ENCODE data around the gene PARD3.

DNA sequence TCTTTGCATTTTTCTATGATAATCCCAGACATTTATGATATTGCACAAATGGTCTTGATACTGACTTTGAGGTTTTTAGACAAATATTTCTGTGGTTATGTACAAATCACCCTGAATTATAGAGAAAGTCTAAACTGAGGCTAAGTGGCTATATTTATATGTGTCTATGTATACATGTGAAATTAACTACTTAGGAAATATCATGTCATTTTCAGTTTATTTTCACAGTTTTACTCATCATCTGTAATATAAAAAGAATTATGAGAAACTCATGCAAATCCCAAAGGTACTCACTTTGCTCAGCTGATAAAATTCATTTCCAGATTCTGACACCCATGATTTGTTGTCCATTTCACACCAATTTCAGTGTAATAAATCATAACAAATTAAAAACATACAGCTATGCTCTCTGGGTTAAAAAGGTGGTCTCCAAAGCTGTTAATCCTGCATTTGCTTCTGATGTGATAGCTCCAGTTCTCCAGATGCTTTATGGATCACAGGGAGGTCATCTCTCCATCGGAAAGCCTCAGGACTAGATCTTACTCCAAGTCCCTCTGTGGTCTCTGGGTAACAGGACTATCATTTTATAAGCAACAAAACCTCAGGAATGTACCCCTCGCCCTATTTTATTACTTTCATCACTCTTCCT, 673.9 kb downstream of the PARD3 start:
- no peak for TF ChIP-seq BHLHE40 (IDR thresholded peaks at IDR 0.05; ENCODE audit: borderline replicate concordance)
- no peak for TF ChIP-seq NFRKB (IDR thresholded peaks at IDR 0.05)
- no peak for TF ChIP-seq SUZ12 (IDR thresholded peaks at IDR 0.05)
